GM19351 (cell line): Measurements from ENCODE around the gene OBP2A.
"Not testable (repeated sequence)": the region's sequence is repeated elsewhere in the genome, so short reads cannot be mapped to it uniquely, and the experiment has no call there.

ENCODE experiments used
- ATAC-seq: cut with Tn5 transposase; IDR thresholded peaks from one replicate; pipeline ENCODE4 v1.9.1; 2021; ENCODE audit warnings: mild to moderate bottlenecking, moderate library complexity; ENCODE audit not compliant: unreplicated experiment

The OBP2A gene

GRCh38 chr9:135526089-135526729 is 19.7 kb upstream of the OBP2A start:
- no peak for ATAC-seq

DNA sequence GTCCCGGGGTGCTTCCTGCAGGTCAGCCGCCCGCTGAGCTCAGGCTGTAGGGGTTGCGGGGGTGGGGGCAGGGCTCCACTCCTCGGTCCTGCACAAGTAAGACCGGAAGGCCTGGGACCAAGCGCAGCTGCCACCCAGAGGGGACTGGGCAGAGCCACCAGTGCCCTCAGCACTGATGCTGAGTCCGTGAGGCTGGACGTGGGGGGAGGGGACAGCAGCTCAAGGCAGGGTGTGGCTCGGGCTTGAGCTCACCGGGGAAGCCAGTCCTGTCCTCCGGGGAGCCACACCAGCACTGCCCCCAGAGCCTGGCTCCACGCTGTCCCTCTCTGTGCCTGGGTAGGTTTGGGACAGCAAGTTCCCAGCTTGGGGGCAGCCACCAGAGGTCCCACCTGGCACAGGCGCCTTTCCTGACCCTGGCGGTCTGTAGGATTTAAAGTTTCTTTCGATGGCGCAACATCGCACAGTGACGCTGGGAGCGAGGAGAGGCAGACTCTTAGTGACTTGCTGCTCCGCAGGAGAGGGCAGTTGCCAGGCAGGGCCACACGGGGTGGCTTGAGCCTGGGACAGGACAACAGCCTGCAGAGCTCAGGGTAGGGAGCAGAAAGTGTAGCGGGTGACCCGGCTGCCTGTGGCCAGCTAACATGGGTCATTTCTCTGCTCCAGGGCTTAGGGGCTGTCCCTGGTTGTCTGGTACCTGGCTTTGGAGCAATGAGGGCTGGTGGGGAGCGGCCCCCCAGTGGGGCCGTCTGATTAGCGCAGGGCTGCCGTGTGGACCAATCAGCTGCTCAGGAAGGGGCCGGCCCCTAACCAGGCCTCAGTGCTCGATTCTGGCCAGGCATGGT is 19.0 kb upstream of the OBP2A start:
- no peak for ATAC-seq

- not testable (repeated sequence) for ATAC-seq
These were observed 17.0 kb upstream of the OBP2A start for GRCh38 chr9:135528842-135529435.

- ATAC-seq, result no peak
These were observed 15.8 kb upstream of the OBP2A start for GRCh38 chr9:135530146-135530545.

GRCh38 chr9:135531096-135531495 is 14.8 kb upstream of the OBP2A start:
- no peak for ATAC-seq

GRCh38 chr9:135533113-135533512 is 12.8 kb upstream of the OBP2A start:
- ATAC-seq, result no peak

GRCh38 chr9:135533674-135534073 is 12.3 kb upstream of the OBP2A start:
- ATAC-seq, result no peak

- ATAC-seq, result not testable (repeated sequence)
These were observed 11.7 kb upstream of the OBP2A start for GRCh38 chr9:135534192-135534711.

DNA sequence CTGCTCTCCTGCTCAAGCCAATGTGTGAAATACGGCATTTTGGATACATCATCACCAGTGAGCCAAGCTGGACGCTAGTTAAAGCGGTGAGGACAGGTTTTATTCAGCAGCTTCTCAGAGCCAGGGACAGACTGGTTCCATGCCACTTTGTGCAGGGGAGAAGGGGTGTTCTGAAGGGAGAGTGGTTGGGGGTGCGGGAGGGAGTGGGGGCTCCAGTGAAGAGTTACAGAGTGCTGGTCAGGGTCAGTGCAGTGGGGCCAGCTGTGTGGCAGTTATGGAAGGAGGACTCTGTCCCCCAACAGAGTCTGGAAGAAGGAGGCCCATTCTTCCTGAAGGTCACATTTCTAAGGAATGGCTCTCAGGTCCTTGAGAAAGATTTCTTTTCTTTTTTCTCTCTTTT is 11.1 kb upstream of the OBP2A start:
- ATAC-seq, result not testable (repeated sequence)

DNA sequence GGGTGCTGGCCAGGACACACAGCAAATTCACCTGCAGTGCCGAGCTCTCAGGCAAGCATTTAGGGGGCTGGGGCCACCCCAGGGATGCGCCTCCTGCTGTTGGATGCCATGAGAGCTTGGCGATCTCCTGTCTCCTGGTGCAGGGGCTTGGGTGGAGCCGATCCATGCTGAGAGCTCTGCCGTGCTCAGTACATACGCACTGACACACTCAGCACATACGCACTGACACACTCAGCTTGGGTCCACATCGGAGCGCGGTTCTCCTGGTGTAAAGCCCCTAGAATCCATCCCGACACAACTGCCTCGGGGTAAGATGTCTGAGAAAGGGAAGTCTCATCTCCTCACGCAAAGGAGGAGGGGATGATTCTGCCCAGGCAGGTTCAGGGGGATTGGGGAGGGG is 10.3 kb upstream of the OBP2A start:
- not testable (repeated sequence) for ATAC-seq

DNA sequence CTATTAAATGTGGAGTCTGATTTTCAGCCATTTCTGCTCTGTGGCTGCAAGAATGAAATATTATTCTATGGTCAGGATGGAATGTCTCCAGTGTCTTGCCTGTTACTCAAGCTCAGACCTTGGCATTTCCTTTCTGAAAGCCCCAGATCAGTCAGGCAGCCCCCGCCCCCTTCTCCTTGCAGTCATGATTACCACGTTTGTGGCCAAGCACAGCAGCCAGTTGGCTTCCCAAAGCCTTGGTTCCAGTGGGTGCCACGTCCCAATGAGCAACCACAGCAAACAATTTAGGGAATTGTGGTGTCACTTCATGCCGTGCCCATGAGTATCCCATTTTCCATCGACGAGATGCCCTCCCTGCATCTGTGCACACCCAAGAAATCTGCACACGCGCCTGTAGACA is 9.7 kb upstream of the OBP2A start:
- ATAC-seq, result no peak

DNA sequence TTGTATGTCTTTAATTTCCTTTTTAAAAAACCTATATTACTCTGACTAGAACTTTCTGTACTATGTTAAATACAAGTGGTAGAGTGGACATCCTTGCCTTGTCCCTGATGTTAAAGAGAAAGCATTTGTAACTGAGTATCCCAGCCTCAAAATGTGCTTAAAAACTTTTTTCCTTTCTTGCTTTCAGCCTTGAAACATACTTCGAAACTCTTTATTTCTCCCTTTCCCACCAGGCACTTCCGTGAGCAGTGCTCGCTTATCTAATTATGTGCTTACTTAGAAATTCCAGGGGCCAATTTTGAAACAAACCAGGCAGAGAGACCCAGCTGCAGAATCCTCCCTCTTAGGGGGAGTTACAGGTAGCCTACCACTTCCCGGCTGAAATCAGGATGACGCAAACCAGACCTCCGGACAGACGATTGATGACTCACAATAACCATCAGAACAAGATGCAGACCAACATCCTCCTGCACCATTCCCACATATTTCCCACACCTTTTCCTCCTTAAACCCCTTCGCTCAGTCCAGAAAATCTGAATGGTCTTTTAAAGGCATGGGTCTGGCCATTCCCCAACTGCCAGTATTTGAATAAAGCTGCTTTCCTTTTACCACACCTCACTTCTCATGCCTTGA is 2.5 kb upstream of the OBP2A start:
- not testable (repeated sequence) for ATAC-seq

DNA sequence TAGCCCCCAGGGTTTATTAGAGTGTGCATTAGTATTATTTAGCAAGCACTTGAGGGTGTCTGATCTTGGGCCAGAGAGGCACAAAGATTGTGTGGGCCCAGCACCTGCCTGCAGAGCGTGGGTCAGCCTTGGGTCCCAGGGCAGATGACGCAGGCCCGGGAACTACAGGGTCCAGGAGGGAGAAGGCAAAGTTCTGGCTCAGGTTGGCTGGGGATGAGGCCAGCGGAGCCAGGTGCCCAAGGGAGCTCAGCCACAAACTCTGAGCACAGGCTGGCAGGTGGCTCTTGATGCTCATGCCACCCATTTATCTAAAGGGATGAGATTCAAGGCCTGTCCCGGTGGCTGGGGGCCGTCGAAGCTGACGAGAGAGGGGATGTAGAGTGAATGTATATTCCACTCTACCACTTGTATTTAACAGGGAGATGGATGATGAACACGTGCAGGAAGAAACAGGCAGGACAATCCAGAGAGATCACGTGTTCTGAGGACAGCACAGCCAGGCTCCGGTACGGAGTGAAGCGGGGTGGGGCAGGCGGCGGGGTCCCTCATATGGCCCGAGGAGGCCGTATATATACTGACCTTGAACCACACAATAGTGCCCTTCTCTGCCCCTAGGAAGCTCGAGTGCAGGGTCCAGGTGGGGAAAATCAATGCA is 818 bp upstream of the OBP2A start:
- no peak for ATAC-seq

DNA sequence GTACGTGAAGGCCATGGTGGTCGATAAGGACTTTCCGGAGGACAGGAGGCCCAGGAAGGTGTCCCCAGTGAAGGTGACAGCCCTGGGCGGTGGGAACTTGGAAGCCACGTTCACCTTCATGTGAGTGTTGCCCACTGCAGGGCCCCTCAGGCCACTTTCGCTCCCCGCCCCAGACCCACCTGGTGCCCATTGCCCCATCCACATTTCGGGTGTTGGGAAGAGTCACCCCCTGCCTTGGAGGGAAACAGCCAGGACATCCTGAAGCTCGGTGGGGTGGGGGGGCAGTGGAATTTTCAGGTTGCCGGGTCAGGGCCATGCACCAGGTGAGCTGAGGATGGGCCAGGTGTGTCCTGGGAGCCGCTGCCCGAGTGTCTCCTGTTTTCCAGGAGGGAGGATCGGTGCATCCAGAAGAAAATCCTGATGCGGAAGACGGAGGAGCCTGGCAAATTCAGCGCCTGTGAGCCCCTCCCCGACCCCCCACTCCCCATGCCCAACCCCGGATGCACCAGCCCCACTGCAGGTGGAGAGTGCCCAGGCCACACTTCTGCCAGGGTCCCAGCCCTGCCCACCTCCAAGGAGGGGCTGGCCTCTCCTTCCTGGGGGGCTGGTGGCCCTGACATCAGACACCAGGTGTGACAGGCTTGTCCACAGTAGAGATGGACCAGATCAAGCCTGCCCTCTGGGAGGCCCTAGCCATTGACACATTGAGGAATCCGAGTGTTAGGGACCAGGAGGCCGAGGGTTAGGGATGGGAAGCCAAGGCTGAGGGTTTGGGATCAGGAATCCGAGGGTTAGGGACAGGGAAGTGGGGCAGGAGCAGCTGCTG is 1.1 kb downstream of the OBP2A start:
- ATAC-seq, result not testable (repeated sequence)

GRCh38 chr9:135547756-135548736 is 2.1 kb downstream of the OBP2A start:
- no peak for ATAC-seq

GRCh38 chr9:135549478-135550343 is 3.8 kb downstream of the OBP2A start:
- ATAC-seq, result not testable (repeated sequence)

DNA sequence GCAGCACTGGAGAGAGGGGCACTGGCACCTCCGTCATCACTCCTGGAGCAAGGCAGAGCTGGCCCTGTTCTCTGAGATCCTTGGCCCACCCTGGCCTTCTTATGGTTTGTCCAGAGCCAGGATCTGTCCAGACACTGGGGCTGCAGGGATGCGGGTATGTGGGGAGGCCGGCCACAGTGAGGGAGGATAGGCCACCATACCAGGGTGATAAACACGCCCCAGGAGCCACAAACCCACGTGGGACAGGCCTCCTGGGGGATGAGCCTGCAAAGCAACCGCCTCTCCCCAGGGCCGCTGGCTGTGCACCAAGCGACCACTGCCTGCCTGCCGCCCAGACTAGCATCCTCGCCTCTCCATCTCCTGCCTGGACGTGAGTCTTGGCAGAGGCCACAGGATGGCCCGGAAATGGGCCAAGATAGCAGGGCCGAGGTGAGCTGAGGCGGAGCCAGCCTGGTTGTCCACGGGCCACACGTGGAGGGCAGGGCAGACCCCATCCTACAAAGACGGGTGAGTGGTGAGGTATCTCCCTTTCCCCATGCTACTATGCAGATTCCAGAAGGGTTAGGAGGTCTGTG is 4.5 kb downstream of the OBP2A start:
- ATAC-seq, result no peak
